NCI-H1105 treated with DMSO at 0.1 percent for 48 hours (cell line): ENCODE data around the gene ESPN.
"Not testable (repeated sequence)": the region's sequence is repeated elsewhere in the genome, so short reads cannot be mapped to it uniquely, and the experiment has no call there.

Experiments used
- DNase-seq: peaks from one replicate; lab custom pipeline; 2025; lab: John Stamatoyannopoulos, UW

ESPN gene, protein sequence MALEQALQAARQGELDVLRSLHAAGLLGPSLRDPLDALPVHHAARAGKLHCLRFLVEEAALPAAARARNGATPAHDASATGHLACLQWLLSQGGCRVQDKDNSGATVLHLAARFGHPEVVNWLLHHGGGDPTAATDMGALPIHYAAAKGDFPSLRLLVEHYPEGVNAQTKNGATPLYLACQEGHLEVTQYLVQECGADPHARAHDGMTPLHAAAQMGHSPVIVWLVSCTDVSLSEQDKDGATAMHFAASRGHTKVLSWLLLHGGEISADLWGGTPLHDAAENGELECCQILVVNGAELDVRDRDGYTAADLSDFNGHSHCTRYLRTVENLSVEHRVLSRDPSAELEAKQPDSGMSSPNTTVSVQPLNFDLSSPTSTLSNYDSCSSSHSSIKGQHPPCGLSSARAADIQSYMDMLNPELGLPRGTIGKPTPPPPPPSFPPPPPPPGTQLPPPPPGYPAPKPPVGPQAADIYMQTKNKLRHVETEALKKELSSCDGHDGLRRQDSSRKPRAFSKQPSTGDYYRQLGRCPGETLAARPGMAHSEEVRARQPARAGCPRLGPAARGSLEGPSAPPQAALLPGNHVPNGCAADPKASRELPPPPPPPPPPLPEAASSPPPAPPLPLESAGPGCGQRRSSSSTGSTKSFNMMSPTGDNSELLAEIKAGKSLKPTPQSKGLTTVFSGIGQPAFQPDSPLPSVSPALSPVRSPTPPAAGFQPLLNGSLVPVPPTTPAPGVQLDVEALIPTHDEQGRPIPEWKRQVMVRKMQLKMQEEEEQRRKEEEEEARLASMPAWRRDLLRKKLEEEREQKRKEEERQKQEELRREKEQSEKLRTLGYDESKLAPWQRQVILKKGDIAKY

DNA sequence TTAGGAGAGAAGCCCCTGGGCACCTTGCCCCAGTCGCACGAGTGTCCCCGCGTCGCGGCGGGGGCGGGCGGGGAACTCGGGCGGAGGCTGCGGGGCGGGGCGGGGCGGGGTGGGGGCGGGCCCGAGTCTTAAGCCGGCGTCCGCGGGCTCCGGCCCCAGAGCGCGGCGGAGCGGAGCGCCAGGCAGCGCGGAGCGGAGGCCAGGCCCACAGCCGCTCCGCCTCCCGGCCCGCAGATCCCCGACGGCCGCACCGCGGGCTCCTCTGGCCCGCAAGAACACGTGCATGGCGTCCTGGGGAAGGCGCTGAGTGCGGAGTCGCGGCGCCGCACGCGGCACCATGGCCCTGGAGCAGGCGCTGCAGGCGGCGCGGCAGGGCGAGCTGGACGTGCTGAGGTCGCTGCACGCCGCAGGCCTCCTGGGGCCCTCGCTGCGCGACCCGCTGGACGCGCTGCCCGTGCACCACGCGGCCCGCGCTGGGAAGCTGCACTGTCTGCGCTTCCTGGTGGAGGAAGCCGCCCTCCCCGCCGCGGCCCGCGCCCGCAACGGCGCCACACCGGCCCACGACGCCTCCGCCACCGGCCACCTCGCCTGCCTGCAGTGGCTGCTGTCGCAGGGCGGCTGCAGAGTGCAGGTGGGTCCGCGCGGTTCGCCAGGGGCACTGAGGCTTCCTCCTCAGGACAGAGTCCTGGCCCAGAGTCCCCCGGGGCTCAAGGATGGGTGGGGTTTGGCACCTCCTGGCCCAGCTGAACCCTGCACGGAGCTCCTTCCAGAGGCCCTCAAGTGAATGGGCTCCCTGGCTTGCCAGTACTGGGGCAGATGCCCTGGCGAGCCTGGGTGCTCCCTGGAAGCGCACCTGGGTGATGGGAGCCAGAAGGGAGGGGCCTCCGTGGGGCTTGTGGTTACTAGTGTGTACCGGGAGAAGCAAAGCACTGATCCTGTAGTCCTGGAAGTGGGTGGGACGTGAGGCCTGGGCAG lies at the start of gene ESPN:
Gene ESPN (plus strand): TSS at position 158 of the 975 bp plus-strand sequence. CDS start 180 bp downstream, at position 338.
- DNase-seq: no peak

DNA sequence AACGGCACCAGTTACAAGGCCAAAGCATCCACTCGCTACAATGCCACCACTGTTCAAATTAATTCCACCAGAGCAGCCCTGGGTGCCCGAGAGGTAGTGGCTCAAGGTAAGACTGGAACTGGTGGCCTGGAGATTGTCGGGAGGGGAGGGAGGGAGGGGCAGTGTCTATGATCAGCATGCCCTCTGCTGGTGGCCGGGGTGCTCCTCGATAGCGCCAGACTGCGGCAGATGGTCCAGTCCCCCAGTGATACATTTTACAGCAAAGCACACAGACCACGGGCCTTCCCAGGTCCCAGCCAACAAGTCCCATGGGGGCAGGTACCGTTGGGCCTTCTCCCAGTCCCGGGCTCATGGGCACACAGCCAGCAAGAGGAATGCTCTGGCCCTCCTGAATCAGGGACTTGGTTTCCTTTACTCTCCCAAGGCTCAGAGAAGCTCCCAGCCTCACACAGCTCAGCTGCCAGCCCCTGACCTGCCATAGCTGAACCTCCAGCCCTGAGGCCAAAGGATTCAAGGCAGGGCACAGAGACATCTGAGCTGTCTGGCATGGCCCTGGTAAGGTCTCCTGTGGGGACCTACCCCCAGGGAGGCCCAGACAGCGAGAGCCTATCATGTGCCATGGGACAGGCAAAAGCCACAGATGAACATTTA lies 46.4 kb upstream of the ESPN start:
- DNase-seq: no peak

DNA sequence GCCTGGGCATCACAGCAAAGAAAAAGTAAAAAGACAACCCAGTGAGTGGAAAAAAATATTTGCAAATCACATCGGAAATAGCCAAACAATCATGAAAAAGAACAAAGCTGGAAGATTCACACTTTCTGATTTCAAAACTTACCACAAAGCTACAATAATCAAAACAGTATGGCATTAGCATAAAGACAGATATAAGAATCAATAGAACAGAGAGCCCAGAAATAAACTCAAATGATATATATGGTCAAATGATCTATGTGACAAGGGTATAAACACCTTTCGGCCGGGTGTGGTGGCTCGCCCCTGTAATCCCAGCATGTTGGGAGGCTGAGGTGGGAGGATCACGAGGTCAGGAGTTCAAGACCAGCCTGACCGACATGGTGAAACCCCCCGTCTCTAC lies 44.5 kb upstream of the ESPN start:
- DNase-seq: no peak

DNA sequence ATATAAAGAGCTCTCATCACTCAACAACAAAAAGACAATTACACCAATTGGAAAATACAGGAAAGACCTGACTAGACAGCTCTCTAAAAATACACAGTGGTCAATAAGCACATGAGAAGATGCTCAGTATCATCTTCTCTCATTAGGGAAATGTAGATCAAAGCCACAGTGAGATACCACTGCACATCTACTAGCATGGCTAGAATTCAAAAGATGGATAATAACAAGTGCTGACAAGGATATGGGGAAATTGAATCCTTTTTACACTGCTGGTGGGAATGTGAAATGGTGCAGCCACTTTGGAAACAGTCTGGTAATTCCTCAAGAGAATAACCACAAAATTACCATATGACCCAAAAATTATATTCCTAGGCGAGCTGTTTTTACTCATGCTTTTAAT lies 40.4 kb upstream of the ESPN start:
- DNase-seq: no peak

DNA sequence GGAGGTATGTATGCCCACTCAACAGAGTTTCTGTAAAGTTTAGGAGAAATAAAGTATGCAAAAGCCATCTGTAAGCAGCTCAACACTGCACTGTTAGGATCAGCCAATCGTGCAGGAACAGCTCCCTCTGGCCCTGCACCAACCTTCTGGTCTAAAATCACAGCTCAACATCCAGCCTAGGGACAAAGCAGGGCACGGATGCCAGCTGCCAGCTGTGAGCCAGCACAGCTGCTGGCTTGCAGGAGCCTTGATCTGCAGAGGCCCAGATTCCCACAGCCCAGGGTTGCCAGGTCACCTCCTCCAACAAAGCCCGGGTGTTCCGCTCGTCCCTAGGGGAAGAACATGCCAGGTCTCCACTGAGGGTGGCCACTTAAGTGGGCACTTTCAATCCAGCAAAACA lies 39.6 kb upstream of the ESPN start:
- peak; percentile 56 for DNase-seq

DNA sequence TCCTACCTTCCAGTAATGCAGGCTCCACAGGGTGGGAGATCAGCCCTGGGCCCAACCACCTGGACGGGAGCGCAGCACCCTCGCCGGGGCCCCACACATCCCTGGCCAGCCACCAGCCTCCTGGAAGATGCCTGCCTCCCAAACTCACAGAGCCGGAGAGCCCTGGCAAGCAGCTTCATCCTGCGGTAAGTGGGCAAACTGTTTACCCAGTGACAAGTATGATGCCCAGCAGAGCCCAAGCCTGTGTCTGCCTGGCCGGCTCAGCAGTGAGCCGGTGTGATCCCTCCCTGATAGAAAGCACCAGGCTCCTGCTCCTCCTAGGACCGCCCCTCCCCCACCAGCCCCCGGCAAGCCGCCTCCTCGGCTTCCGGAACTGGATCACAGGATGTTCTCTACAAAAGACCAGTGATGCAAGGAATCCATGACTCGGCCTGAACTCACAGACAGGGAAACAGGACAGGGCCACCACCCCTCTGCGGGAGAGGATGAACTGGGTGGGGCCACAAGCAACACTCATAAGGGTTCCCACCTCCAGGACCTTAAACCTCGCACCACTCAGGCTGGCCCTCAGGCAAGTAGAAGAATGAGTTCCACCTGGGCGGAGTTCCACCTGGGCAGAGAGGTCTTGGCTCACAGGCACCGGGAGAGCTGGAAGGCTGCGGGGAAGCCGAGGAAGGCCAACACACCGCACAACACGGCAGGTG lies 38.9 kb upstream of the ESPN start:
- DNase-seq: peak; percentile 74

DNA sequence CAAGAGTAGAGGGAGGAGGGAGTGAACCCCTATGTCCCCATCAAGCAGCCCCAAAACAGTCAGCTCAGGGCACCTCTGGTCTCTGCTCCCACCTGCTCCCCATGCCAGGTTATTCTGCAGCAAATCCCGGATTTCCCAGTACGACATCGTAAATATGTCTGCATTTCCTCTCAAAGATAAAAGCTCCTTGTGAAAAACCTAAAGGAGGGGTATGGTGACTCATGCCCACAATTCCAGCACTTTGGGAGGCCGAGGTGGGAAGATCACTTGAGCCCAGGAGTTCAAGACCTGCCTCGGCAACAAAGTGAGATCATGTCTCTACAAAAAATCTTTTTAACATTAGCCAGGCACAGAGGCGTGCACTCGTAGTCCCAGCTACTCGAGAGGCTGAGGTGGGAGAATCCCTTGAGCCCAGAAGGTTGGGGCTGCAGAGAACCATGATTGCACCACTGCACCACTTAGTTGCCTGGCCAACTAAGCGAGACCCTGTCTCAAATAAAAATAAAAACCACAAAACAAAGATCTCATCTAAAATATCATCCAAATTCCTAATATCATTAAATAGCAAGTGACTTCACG lies 38.1 kb upstream of the ESPN start:
- DNase-seq: no peak

DNA sequence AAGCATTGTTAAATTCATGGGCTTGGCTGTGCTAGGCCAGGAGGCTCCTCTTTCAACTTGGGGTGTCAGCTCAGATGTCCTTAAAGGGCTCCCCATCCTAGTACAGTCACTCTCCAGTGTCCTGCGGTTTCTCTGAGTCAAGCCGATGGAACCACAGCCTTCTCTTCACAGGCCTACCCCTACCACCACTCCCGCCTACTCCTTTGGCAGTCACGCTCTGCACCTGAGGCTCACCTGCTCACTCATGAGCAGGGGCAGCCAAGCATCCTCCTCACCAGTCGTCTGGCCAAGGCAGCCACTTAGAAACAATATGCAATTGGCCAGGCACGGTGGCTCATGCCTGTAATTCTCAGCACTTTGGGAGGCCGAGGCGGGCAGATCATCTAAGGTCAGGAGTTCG lies 34.6 kb upstream of the ESPN start:
- no peak for DNase-seq

DNA sequence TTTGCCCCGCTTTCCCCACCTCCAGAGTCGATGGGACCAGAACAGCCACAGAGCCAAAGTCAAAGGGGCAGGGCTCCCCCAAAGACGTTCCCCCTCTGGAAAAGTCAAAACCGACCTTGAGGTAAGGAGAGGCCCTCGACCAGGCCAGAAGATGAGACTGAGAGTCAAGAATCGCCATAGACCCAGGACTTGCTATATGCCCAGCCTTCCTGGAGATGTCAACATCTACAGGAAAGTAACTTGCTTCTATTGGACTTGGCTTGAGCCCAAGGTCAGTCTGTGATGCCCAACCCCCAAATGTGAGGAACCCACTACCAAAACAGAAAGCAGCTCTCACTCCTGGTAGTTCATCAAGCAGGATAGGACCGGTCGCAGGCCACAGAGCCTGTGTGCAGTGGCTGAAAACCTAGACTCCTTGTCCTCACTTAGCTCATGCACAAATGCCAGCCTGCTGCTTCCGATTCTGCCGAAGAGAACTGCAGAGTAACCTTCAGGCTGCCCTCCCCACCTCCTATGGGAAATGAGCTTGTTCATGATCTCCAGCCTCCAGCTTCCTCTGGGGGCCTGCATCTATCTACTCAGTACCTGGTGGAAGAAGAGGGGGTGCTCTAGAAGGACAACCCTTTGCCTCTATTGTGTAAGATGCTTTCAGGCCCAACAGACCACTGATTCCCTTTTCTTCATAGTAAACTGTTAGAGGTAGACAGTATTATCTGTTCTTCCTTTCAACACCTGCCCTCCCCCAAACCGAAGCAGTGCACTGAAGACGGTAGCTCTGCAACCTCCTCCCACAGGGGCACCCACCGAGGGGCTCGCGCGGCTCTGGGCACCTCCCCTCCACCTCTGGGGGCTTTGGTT lies 32.4 kb upstream of the ESPN start:
- DNase-seq: peak; percentile 35

DNA sequence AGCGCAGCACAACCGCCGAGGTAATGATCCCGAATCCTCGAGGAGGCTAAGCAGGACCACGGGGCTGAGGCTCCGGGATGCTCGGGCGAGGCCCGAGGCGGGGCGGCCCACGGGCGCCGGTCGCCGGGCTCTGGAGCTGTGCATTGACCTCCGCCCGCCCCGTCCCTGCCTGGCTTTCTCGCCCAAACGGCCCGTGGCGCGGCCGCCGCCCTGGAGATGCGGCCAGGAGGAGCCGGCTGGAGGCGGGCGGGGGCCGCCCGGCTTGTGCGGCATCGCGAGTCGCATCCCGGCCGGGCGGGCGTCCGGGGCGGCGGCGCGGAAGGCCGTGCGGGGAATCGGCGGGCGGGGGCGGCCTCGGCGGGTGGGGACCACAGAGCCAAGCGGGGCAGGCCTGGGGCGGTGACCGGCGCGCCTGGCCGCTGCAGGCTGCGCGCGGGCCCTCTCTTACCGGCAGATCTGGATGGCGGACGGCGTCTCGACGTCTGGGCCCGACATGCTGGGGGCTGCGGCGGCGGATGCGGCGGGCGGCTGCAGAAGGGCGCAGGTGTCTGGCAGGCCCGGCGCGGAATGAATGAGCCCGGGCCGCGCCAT lies 31.7 kb upstream of the ESPN start:
- DNase-seq: no peak

DNA sequence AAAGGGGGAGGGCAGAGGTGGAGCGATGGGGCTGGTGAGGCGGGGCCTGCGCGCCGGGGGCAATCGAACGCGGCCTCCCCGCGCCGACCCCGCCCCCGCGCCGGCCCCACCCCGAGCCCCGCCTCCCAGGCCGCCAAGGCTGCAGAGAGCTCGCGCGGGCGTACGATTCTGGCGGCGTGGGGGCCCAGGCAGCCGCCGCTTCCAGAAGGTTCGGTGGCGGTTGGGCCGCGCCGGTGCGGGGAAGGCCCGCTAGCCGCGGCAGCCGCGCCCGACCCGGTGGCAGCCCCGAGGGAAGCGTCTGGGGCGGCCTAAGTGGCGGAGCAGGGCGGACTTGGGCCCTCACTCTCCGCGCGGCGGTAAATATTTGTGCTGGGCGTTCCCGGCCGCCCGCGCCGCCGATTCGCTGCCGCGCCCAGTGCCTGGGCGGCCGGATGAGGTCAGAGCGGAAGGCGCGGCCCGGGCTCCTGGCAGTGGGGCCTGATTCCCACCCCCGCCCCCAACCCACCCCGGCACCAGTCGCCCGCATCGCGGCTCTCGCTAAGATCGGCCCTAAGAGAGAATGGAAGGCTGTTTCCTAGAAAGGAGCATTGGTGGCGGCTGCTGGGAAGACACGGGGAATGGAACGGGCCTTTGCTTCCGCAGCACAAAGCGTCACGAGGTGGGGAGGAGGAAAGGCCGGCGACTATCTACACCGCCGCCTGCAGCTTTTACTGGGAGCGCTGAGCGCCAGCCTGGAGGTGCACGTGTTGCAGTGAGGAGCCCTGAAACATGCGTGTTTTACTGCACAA lies 31.0 kb upstream of the ESPN start, which contains the start of gene ACOT7:
Gene ACOT7 (minus strand): TSS at position 368 of the 788 bp plus-strand sequence. CDS start 368 bp downstream, outside the sequence.
- peak; percentile 91 for DNase-seq

DNA sequence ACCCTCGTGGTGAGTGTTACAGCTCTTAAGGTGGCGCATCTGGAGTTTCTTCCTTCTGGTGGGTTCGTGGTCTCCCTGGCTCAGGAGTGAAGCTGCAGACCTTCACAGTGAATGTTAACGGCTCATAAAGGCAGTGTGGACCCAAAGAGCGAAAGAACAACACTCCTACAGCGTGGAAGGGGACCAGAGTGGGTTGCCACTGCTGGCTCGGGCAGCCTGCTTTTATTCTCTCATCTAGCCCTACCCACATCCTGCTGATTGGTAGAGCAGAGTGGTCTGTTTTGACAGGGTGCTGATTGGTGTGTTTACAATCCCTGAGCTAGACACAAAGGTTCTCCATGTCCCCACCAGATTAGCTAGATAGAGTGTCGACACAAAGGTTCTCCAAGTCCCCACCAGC lies 29.4 kb upstream of the ESPN start:
- DNase-seq: not testable (repeated sequence)

DNA sequence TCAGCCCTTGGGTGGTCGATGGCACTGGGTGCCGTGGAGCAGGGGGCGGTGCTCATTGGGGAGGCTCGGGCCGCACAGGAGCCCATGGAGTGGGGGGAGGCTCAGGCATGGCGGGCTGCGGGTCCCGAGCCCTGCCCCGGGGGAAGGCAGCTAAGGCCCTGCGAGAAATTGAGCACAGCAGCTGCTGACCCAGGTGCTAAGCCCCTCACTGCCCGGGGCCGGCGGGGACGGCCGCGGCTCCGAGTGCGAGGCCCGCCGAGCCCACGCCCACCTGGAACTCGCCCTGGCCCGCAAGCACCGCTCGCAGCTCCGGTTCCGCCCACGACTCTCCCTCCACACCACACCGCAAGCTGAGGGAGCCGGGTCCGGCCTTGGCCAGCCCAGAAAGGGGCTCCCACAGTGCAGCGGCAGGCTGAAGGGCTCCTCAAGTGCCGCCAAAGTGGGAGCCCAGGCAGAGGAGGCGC lies 28.8 kb upstream of the ESPN start:
- not testable (repeated sequence) for DNase-seq

DNA sequence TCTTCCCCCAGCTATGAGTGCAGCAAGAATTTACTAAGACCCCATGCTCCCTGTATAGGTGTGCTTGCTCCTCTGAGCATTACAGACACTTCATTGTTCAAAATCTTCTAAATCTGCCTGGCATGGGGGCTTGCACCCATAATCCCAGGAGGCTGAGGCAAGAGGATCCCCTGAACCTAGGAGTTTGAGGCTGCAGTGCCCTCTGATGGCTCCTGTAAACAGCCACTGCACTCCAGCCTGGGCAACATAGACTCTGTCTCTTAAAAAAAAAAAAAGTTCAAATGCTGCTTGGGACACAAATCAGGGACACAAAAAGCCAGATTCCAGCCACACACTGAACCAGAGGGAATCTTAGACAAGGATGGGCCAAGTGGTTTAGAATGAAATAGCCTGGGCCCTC lies 27.6 kb upstream of the ESPN start:
- no peak for DNase-seq

DNA sequence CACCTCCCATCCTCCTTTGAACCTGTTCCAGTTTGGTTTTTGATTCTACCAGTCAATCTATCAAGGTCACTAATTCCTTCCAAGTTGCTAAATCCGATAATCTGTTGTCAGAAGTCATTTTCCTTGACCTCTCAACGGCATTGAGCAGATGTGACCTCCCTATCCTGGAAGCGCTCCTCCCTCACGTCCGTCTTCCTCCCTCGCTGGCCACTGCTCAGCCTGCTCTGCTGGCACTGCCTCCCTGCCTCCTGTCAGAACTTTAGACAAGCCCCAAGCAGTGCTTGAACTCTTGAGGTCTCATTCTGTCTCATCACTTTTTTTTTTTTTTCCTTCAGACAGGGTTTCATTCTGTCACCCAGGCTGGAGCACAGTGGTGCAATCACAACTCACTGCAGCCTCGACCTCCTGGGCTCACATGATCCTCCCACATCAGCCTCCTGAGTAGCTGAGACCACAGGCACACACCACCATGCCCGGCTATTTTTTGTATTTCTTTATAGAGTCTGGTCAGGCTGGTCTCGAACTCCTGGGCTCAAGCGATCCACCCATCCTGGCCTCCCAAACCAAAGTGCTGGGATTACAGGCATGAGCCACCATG lies 26.6 kb upstream of the ESPN start:
- no peak for DNase-seq

DNA sequence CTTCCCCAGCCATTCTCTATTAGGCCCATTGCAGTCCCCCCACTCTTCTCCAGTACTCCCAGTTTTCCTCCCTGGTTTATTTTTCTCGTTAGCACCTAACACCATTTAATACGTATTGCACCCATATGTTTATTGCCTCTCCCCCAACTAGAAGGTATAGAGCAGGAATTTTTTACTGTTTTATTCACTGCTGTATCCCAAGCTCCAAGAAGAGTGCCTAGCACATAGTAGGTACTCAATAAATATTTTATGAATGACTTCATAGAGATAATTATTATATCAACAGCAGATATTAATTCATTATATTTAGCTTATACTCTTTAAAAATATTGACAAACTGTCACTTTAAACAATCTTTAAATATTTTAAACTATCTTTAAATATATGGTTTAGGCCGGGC lies 25.3 kb upstream of the ESPN start:
- no peak for DNase-seq

DNA sequence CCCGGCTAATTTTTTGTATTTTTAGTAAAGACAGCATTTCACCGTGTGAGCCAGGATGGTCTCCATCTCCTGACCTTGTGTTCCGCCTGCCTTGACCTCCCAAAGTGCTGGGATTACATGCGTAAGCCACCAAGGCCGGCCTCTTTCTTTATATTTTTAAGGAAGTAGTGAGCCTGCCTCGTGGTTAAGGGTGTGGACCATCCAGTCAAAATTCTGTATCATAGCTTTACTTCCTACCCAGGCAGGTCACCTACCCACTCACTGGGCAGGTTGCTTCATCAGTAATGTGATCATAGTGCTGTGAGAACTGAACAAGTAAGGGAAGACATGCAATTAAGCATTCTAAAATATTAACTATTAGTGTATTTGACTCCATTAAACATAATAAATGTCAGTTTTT lies 22.9 kb upstream of the ESPN start:
- no peak for DNase-seq

DNA sequence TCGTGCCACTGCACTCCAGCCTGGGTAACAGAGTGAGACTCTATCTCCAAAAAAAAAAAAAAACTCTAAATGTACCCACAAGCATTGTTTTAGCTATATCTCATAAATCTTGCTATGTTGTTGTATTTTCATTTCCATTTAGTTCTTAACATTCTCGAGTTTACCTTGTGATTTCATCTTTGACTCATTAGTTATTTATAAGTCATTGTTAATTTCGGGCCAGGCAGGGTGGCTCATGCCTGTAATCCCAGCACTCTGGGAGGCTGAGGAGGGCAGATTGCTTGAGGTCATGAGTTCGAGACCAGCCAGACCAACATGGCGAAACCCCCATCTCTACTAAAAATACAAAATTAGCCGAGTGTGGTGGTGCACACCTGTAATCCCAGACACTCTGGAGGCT lies 16.6 kb upstream of the ESPN start:
- DNase-seq: no peak
